ENCODE data around the gene MYCBP. TPM values are rescaled to one million over a fixed set of nuclear protein-coding genes. Genes with fewer than 3 reads are reported as not detected.
A peak's percentile ranks its signal among the peaks of the same experiment; 100 is the strongest.
"Not testable (repeated sequence)": the region's sequence is repeated elsewhere in the genome, so short reads cannot be mapped to it uniquely, and the experiment has no call there.

The MYCBP gene
- total RNA-seq, 6 donors from 2014 or later, result 2.8 to 23.7 (median 12.9) TPM

DNA sequence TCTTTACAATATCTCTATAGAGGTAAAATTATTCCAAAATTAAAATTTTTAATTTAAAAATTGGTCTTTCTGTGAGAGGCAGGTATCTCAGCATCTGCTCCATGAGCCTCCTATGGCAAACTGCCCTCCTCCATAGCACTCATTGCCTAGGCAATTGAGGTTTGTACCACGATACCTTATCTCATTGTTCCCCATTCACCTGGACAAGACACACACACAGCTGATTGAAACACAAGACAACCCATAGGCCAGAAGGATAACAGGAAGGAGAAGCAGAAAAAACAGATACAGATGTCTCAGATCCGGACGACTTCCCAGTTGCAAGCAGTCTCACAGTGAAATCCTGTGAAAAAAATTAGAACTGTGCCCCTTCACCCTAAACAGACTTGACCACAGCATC lies 44.2 kb upstream of the MYCBP start:
- ATAC-seq (ENCODE audit: low FRiP score in 2 of 2), result no peak
- H3K4me3 ChIP-seq, result no peak overlapping the region
- no peak for DNase-seq
- 92 to 94% methylated on average over 3 of the region's 3 CpGs for WGBS, 2 donors
- TF ChIP-seq POLR2A (IDR thresholded peaks at IDR 0.05), result no peak
- TF ChIP-seq, protein P1, sequence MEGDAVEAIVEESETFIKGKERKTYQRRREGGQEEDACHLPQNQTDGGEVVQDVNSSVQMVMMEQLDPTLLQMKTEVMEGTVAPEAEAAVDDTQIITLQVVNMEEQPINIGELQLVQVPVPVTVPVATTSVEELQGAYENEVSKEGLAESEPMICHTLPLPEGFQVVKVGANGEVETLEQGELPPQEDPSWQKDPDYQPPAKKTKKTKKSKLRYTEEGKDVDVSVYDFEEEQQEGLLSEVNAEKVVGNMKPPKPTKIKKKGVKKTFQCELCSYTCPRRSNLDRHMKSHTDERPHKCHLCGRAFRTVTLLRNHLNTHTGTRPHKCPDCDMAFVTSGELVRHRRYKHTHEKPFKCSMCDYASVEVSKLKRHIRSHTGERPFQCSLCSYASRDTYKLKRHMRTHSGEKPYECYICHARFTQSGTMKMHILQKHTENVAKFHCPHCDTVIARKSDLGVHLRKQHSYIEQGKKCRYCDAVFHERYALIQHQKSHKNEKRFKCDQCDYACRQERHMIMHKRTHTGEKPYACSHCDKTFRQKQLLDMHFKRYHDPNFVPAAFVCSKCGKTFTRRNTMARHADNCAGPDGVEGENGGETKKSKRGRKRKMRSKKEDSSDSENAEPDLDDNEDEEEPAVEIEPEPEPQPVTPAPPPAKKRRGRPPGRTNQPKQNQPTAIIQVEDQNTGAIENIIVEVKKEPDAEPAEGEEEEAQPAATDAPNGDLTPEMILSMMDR (IDR thresholded peaks at IDR 0.05), result no peak
- TF ChIP-seq POLR2AphosphoS5 (IDR thresholded peaks at IDR 0.05), result no peak
- TF ChIP-seq EP300 (IDR thresholded peaks at IDR 0.05), result no peak
- H3K4me1 ChIP-seq, result no peaks in the 10 kb centered on the region
- H3K27ac ChIP-seq, result no peak overlapping the region
- no peaks in the 10 kb centered on the region for H3K27me3 ChIP-seq
- no peaks in the 10 kb centered on the region for H3K36me3 ChIP-seq
- H3K9me3 ChIP-seq, result no peaks in the 10 kb centered on the region

DNA sequence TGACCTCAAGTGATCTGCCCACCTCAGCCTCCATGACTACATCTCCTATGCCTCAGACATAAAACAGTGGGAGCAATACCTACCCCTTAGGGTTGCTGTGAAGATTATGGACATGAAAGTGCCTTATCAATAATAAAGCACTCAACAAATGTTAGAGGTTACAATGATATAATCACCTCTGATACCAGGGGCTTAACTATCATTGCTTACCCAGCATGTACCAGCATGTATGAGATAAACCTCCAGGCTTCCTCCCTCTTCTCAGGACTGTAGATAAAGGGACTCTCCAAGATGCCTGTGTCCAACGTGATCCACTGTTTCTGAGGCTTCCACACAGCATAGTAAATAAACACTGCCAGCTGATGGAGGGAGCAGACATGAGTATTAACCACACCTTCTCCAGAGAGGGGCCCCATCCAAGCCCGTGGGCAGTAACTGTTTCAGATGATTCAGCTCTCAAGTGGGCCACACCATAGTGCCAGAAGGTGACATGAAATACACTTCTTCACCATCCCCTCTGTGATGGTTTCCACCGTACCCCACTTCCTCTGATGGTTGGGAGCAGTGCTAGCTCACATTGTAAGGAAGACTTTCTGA lies 42.3 kb upstream of the MYCBP start:
- ATAC-seq (ENCODE audit: low FRiP score in 2 of 2) (no peak), DNase-seq (no peak)
- 50 to 54% methylated on average over 3 of the region's 3 CpGs for WGBS, 2 donors
- Histone ChIP-seq H3K27me3 (no peaks in the 10 kb centered on the region), H3K9me3 (no peaks in the 10 kb centered on the region), H3K27ac (no peak overlapping the region), H3K4me3 (no peak overlapping the region), H3K36me3 (no peaks in the 10 kb centered on the region), H3K4me1 (no peaks in the 10 kb centered on the region)
- no peak for TF ChIP-seq EP300 (IDR thresholded peaks at IDR 0.05)
- TF ChIP-seq, protein P1 (IDR thresholded peaks at IDR 0.05), result no peak
- TF ChIP-seq POLR2AphosphoS5 (IDR thresholded peaks at IDR 0.05), result no peak
- no peak for TF ChIP-seq POLR2A (IDR thresholded peaks at IDR 0.05)

DNA sequence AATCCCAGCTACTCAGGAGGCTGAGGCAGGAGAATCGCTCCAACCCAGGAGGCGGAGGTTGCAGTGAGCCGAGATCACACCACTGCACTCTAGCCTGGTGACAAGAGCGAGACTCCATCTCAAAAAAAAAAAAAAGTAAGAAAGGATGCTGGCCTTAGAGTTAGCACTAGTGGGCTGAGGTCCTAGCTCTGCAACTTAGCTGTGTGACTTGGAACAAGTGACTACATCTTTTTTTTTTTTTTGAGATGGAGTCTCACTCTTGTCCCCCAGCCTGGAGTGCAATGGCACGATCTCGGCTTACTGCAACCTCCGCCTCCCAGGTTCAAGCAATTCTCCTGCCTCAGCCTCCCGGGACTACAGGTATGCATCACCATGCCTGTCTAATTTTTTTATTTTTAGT lies 41.8 kb upstream of the MYCBP start:
- H3K4me3 ChIP-seq; H3K27ac ChIP-seq; ATAC-seq (ENCODE audit: low FRiP score in 2 of 2); H3K4me1 ChIP-seq; H3K27me3 ChIP-seq; H3K9me3 ChIP-seq; DNase-seq; H3K36me3 ChIP-seq: not testable (repeated sequence)
- WGBS, 2 donors, result 95 to 97% methylated on average over 8 of the region's 8 CpGs

DNA sequence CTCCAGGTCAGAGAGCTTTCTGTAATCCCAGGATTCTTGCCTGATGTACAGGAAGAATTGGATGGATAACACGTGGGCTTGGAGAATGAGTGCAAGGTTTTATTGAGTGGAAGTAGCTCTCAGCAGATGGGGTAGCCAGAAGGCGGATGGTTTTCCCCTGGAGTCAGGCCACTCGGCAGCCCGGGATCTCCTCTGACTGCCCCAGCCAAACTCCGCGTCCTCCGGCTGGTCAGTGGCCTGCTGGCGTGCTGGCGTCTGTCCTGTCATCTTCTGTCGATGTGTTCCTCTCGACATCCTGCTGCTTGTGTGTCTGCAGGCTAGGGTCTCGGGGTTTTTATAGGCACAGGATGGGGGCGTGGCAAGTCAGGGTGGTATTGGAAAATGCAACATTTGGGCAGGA lies 35.7 kb upstream of the MYCBP start:
- whole genome bisulfite sequencing, 2 donors, result 84 to 85% methylated on average over 10 to 13 of the region's 13 CpGs
- Histone ChIP-seq H3K4me1 (no peaks in the 10 kb centered on the region), H3K36me3 (no peaks in the 10 kb centered on the region), H3K27me3 (no peaks in the 10 kb centered on the region), H3K4me3 (no peak overlapping the region), H3K9me3 (peaks cover 0 to 15% (median 2%) of the 10 kb centered on the region in 4 donors), H3K27ac (no peak overlapping the region)
- ATAC-seq (ENCODE audit: low FRiP score in 2 of 2), result no peak
- TF ChIP-seq POLR2AphosphoS5 (IDR thresholded peaks at IDR 0.05) (no peak), POLR2A (IDR thresholded peaks at IDR 0.05) (no peak)
- DNase-seq, result peak in 1 of 2 donors; percentile 41

DNA sequence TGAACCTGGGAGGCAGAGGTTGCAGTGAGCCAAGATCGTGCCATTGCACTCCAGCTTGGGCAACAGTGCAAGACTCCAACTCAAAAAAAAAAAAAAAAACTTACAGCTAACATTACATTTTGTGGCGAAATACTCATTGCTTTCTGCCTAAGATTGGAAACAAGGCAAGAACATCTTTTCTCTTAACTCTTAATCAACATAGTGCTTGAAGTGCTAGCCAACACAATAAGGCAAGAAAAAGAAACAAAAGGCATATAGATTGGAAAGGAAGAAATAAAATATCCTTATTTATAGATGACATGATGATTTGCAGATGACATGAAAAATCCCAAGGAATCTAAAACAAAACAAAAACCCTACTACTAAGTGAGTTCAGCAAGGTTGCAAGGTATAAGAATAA lies 32.8 kb upstream of the MYCBP start:
- Histone ChIP-seq H3K4me3 (no peak overlapping the region), H3K27ac (no peak overlapping the region), H3K36me3 (no peaks in the 10 kb centered on the region), H3K9me3 (peaks cover 0 to 15% (median 2%) of the 10 kb centered on the region in 4 donors), H3K27me3 (no peaks in the 10 kb centered on the region), H3K4me1 (no peaks in the 10 kb centered on the region)
- 98 to 100% methylated on average over 2 of the region's 2 CpGs for WGBS, 2 donors
- TF ChIP-seq POLR2A (IDR thresholded peaks at IDR 0.05) (no peak), POLR2AphosphoS5 (IDR thresholded peaks at IDR 0.05) (no peak), EP300 (IDR thresholded peaks at IDR 0.05) (no peak)
- TF ChIP-seq, protein P1 (IDR thresholded peaks at IDR 0.05), result no peak
- DNase-seq, result no peak
- ATAC-seq (ENCODE audit: low FRiP score in 2 of 2), result no peak

DNA sequence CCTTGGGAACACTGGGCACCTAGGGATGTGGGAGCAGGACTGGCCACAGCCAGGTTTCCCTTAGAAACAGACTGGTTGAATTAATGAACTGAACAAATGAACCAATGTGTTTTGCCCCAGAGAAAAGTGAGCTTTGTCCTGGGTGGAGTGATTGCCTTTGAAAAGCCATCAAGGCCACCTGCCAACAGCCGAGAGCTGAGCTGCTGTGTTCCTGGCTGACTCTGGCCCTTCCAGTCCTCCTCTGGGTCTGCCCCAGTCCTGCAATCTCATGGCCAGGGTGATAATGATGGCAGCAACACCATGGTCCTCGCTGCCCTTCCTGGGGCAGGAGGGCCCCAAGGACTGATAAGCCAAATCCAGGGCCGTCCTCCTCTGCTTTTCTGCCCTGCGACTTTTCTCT lies 26.4 kb upstream of the MYCBP start:
- H3K4me3 ChIP-seq, result no peak overlapping the region
- ATAC-seq (ENCODE audit: low FRiP score in 2 of 2) (no peak), DNase-seq (no peak)
- H3K36me3 ChIP-seq, result no peaks in the 10 kb centered on the region
- no peaks in the 10 kb centered on the region for H3K9me3 ChIP-seq
- no peak overlapping the region for H3K27ac ChIP-seq
- WGBS, 2 donors, result 92 to 94% methylated on average over 2 to 4 of the region's 4 CpGs
- no peaks in the 10 kb centered on the region for H3K27me3 ChIP-seq
- no peaks in the 10 kb centered on the region for H3K4me1 ChIP-seq
- no peak for TF ChIP-seq POLR2A (IDR thresholded peaks at IDR 0.05)
- TF ChIP-seq, protein P1 (IDR thresholded peaks at IDR 0.05), result no peak
